Right lobe of liver (tissue), 6 donors: ENCODE data around the gene ZNF324. TPM values are rescaled to one million over a fixed set of nuclear protein-coding genes. Genes with fewer than 3 reads are reported as not detected.

Experiments
- ATAC-seq, 4 donors: fragments of 200-7000 bp; cut with Tn5 transposase; one replicate each; pipeline ENCODE4 v1.9.1; 2020; ENCODE audit warnings: mild to moderate bottlenecking in 4 of 4, moderate library complexity in 4 of 4
- DNase-seq, 3 donors: peaks; one replicate each; pipeline ENCODE4 v3.0.0-alpha.2; 2020
- H3K27ac ChIP-seq, 3 donors: fragments of 200-600 bp; one replicate each; pipeline ENCODE4 v1.8.0; 2022
- H3K27me3 ChIP-seq, 2 donors: fragments of 200-600 bp; one replicate each; pipeline ENCODE4 v1.8.0; 2022
- H3K36me3 ChIP-seq, 4 donors: fragments of 200-600 bp; sonication (generic) in 1 of 4; one replicate each; pipeline versions ENCODE4 v1.5.1 to v1.8.0; 2017 to 2022; ENCODE audit warnings: control low read depth in 1 of 4
- H3K4me1 ChIP-seq, 4 donors: fragments of 200-600 bp; sonication (generic) in 1 of 4; one replicate each; pipeline versions ENCODE4 v1.5.1 to v1.8.0; 2017 to 2022; ENCODE audit warnings: control low read depth in 1 of 4
- H3K4me3 ChIP-seq, 3 donors: fragments of 200-600 bp; one replicate each; pipeline ENCODE4 v1.8.0; 2022
- H3K9me3 ChIP-seq, 4 donors: fragments of 200-600 bp; sonication (generic) in 1 of 4; one replicate each; pipeline versions ENCODE4 v1.5.1 to v1.8.0; 2017 to 2022; ENCODE audit warnings: control low read depth in 1 of 4
- POLR2A ChIP-seq: fragments of 450-650 bp; IDR thresholded peaks from one replicate; pipeline ENCODE4 v1.6.1; 2017; ENCODE audit warnings: antibody characterized with exemption, mild to moderate bottlenecking
- WGBS: methylation state at CpG from one replicate; pipeline ENCODE4 v1.1.6; 2018; ENCODE audit warnings: low coverage, low lambda C conversion rate; ENCODE audit not compliant: insufficient coverage; ENCODE audit errors: missing lambda C conversion rate; 5-methylcytosine and 5-hydroxymethylcytosine counted together
- intact Hi-C, 2 donors: fragments of 100-400 bp; cut with DNase I; formaldehyde crosslinking; loops; one replicate each; pipeline versions ENCODE4 v1.11.2 to v1.14.1; 2022
- total RNA-seq, 6 experiments: library from RNA; depleted of rRNA in 2 of 6; stranded (reverse); fragments of >200 nt in 2 of 6; fragmentation: NEBNext Ultra II Directional in 3 of 6; extraction: Animal tissue kit (Norgen Biotek cat#: 25700) in 3 of 6; gene quantifications; one replicate each; pipeline versions ENCODE4 v1.1.0 to v1.2.4, GENCODE V29; 2016 to 2023
- TF ChIP-seq, protein P1 (sequence below), 4 donors: fragments of 200-600 bp in 3 of 4; fragments of 450-650 bp in 1 of 4; IDR thresholded peaks; one replicate each; pipeline versions ENCODE4 v1.5.1 to v1.8.0; 2016 to 2022; ENCODE audit warnings: antibody characterized with exemption in 4 of 4, mild to moderate bottlenecking in 2 of 4
- donor health status: DM: no; HTN: yes; CAD: no.
- donor health status: DM: no; HTN: no; CAD: no.
- donor health status: DM: no; HTN: no; CAD: no.
- donor health status: DM: no; HTN: yes; CAD: no.
- donor health status: DM: no; HTN: yes; CAD: no.

Gene ZNF324
- total RNA-seq, 6 experiments from 2014 or later: 2.9 to 4.9 (median 3.8) TPM

- no peak for ATAC-seq
- no peaks in the 10 kb centered on the region for H3K27me3 ChIP-seq
- H3K36me3 ChIP-seq: peaks cover 0 to 8% (median 4%) of the 10 kb centered on the region in 4 donors
- peak in 1 of 3 donors; percentile 54 for DNase-seq
- intact Hi-C loops: no loop called here
- H3K4me1 ChIP-seq: peaks cover 0 to 43% (median 21%) of the 10 kb centered on the region in 4 donors
- WGBS: 93% methylated on average over 13 of the region's 65 CpGs
- TF ChIP-seq, protein P1, sequence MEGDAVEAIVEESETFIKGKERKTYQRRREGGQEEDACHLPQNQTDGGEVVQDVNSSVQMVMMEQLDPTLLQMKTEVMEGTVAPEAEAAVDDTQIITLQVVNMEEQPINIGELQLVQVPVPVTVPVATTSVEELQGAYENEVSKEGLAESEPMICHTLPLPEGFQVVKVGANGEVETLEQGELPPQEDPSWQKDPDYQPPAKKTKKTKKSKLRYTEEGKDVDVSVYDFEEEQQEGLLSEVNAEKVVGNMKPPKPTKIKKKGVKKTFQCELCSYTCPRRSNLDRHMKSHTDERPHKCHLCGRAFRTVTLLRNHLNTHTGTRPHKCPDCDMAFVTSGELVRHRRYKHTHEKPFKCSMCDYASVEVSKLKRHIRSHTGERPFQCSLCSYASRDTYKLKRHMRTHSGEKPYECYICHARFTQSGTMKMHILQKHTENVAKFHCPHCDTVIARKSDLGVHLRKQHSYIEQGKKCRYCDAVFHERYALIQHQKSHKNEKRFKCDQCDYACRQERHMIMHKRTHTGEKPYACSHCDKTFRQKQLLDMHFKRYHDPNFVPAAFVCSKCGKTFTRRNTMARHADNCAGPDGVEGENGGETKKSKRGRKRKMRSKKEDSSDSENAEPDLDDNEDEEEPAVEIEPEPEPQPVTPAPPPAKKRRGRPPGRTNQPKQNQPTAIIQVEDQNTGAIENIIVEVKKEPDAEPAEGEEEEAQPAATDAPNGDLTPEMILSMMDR (IDR thresholded peaks at IDR 0.05): no peak
- TF ChIP-seq POLR2A: no peak
- H3K27ac ChIP-seq: no peak overlapping the region
- H3K9me3 ChIP-seq: no peaks in the 10 kb centered on the region
- H3K4me3 ChIP-seq: no peak overlapping the region
Measured at GRCh38 chr19:58516964-58517833, 50.3 kb downstream of the ZNF324 start.

DNA sequence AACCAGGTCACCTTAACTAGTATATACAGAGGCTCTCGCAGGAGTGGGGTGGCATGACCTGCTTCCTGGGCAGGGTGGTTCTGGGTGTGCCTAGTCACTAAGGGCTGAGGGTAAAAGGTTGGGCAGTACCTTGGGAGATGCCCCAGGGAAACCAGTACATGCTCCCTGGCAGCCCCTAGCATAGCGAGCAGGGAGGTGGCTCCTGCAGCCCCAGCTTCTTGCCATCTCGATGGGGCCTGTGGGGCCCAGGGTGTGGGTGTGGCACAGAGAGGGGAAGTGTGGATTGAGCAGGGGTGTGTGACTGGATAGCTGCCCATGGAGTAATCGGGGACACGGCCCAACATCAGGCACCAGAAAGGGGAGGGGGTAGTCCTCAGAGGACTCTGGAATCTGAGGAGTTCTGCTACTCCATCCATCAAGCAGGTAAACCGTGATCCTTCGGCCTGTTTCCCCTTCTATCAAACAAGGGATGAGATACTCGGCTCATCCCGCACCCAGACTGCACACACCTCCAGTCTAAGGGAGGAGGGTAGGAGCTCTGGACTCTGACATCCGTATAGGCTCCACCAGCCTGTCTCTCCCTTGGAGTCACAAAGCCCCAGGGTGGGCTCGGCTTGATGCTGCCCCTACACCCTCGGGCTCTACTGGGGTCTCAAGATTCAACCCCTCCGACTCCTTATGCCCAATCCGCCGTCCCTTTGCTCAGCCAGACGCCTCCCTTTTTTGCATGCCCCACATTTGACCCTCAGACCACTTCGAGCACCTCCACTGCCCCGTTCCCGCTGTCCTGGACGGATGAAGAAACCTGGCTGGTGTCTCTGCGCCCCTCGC, 51.6 kb downstream of the ZNF324 start:
- no peaks in the 10 kb centered on the region for H3K27me3 ChIP-seq
- H3K4me3 ChIP-seq: peak overlapping the region; percentile 68 to 94 (median 84)
- peaks cover 0 to 8% (median 4%) of the 10 kb centered on the region in 4 donors for H3K36me3 ChIP-seq
- H3K9me3 ChIP-seq: no peaks in the 10 kb centered on the region
- WGBS: 3% methylated on average over 13 of the region's 22 CpGs
- DNase-seq (no peak), ATAC-seq (no peak)
- H3K27ac ChIP-seq: peak overlapping the region; percentile 76 to 91 (median 82)
- H3K4me1 ChIP-seq: peaks cover 0 to 30% (median 14%) of the 10 kb centered on the region in 4 donors
- no peak for TF ChIP-seq POLR2A
- TF ChIP-seq, protein P1 (IDR thresholded peaks at IDR 0.05): peak in 1 of 4 donors; percentile 55
- intact Hi-C loops: no loop called here

GRCh38 chr19:58519087-58519354, 52.1 kb downstream of the ZNF324 start:
- peak overlapping the region; percentile 76 to 91 (median 82) for H3K27ac ChIP-seq
- intact Hi-C loops: no loop called here
- H3K4me1 ChIP-seq: peaks cover 0 to 26% (median 11%) of the 10 kb centered on the region in 4 donors
- H3K36me3 ChIP-seq: peaks cover 0 to 8% (median 4%) of the 10 kb centered on the region in 4 donors
- H3K9me3 ChIP-seq: no peaks in the 10 kb centered on the region
- WGBS: 1% methylated on average over 13 of the region's 14 CpGs
- ATAC-seq (peak; percentile 52 to 60 (median 56)), DNase-seq (peak; percentile 66 to 74 (median 69))
- TF ChIP-seq POLR2A: no peak
- TF ChIP-seq, protein P1 (IDR thresholded peaks at IDR 0.05): peak in 3 of 4 donors; percentile 47 to 54 (median 51)
- peak overlapping the region; percentile 68 to 94 (median 84) for H3K4me3 ChIP-seq
- no peaks in the 10 kb centered on the region for H3K27me3 ChIP-seq

GRCh38 chr19:58519355-58520256, 52.7 kb downstream of the ZNF324 start, which contains the start of gene ZBTB45:
ZBTB45 (minus strand) TSS chr19:58519810; CDS start chr19:58517673, 2,137 bp downstream.
- DNase-seq: peak; percentile 90 to 93 (median 92)
- H3K36me3 ChIP-seq: peaks cover 0 to 8% (median 4%) of the 10 kb centered on the region in 4 donors

More at GRCh38 chr19:58519355-58520256, 52.7 kb downstream of the ZNF324 start, which contains the start of gene ZBTB45:
- no peaks in the 10 kb centered on the region for H3K9me3 ChIP-seq
- peak within 1 kb of the TSS; percentile 68 to 94 (median 84) for H3K4me3 ChIP-seq
- ATAC-seq: peak; percentile 83 to 88 (median 86)
- H3K27me3 ChIP-seq: no peaks in the 10 kb centered on the region
- peaks cover 0 to 23% (median 8%) of the 10 kb centered on the region in 4 donors for H3K4me1 ChIP-seq
- intact Hi-C loops: no loop called here
- TF ChIP-seq, protein P1 (IDR thresholded peaks at IDR 0.05): peak; percentile 61 to 92 (median 70)
- TF ChIP-seq POLR2A: peak; percentile 55
- peak within 1 kb of the TSS; percentile 76 to 91 (median 82) for H3K27ac ChIP-seq
- under 1% methylated on average over 45 of the region's 87 CpGs for WGBS
